ENCODE results near the gene ABHD16B.

ABHD16B gene

GRCh38 chr20:63884506-63885263, 23.4 kb downstream of the ABHD16B start:
- peaks cover 0 to 20% (median 7%) of the 10 kb centered on the region in 5 donors for H3K4me1 ChIP-seq (ENCODE audit: control insufficient read depth in 5 of 5, insufficient read depth in 5 of 5, low read length in 5 of 5)
- no peak overlapping the region for H3K27ac ChIP-seq (ENCODE audit: low read depth, low read length)
- H3K27me3 ChIP-seq (ENCODE audit: control insufficient read depth in 5 of 5, insufficient read depth in 4 of 5, low read length in 5 of 5): no peaks in the 10 kb centered on the region
- H3K36me3 ChIP-seq (ENCODE audit: control insufficient read depth in 5 of 5, insufficient read depth in 5 of 5, low read length in 5 of 5): peaks cover 0 to 85% (median 73%) of the 10 kb centered on the region in 5 donors
- H3K9me3 ChIP-seq (ENCODE audit: control insufficient read depth in 5 of 5, low read length in 5 of 5): no peaks in the 10 kb centered on the region
- H3K9ac ChIP-seq (ENCODE audit: low read length in 5 of 5): no peak overlapping the region
- H3K4me3 ChIP-seq (ENCODE audit: low read depth in 1 of 5, low read length in 5 of 5): no peak overlapping the region

DNA sequence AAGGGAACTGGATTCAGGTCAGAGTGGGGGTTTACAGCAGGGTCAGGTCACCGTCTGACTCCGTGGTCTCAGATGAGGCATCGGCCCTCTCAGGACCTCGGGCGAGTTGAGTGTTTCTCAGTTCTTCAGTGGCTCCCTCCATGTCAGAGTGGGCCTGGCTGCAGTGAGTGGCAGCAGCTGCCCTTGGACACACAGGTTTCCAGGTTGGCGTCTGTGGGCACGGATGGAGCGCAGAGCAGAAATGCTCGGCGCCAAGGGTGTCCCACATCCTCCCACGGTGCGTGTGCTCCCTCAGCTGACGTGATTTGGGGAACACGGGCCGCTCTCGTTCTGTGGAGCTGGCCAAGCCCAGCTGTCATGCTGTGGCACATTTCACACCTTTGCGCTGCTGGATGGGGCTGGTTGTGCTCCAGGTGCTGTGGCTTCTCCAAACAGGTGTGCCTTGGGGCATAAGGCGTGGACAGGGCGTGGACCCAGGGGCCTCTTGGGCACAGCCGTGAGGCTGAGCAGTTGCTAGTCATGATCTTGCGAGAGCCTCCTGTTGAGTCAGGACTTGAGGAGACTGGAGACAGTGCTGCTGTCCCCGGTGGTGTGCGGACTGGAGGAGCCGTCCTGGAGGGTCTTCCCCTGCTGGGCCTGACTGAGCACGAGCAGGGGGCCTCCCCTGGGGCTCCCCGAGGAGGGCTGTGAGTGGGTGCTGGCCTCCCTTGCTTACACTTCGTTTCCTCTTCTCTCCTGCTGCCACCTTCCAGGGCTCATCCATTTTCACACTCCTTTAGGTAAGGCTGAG, 24.2 kb downstream of the ABHD16B start:
- H3K4me1 ChIP-seq (ENCODE audit: control insufficient read depth in 5 of 5, insufficient read depth in 5 of 5, low read length in 5 of 5): peaks cover 0 to 25% (median 12%) of the 10 kb centered on the region in 5 donors
- no peaks in the 10 kb centered on the region for H3K9me3 ChIP-seq (ENCODE audit: control insufficient read depth in 5 of 5, low read length in 5 of 5)
- H3K27ac ChIP-seq (ENCODE audit: low read depth, low read length): no peak overlapping the region
- H3K4me3 ChIP-seq (ENCODE audit: low read depth in 1 of 5, low read length in 5 of 5): no peak overlapping the region
- no peak overlapping the region for H3K9ac ChIP-seq (ENCODE audit: low read length in 5 of 5)
- no peaks in the 10 kb centered on the region for H3K27me3 ChIP-seq (ENCODE audit: control insufficient read depth in 5 of 5, insufficient read depth in 4 of 5, low read length in 5 of 5)
- peaks cover 0 to 90% (median 79%) of the 10 kb centered on the region in 5 donors for H3K36me3 ChIP-seq (ENCODE audit: control insufficient read depth in 5 of 5, insufficient read depth in 5 of 5, low read length in 5 of 5)

DNA sequence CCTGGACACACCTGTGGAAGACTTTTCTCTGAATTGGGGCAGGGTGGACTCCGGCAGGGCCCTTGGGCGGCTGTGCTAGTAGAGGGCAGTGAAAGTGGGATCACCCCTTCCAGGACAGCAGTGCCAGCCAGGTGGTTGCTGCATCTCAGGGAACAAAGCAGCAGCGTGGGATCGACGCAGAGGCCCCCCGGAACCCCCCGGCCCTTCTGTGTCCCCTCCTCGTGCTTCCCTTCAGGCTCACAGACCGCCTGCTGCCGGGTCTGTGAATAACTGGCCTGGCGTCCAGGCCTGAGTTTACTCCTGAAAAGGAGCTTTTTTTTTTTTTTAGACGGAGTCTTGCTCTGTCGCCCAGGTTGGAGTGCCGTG, 24.7 kb downstream of the ABHD16B start:
- H3K27me3 ChIP-seq (ENCODE audit: control insufficient read depth in 5 of 5, insufficient read depth in 4 of 5, low read length in 5 of 5): no peaks in the 10 kb centered on the region
- H3K4me3 ChIP-seq (ENCODE audit: low read depth in 1 of 5, low read length in 5 of 5): no peak overlapping the region
- no peak overlapping the region for H3K9ac ChIP-seq (ENCODE audit: low read length in 5 of 5)
- no peak overlapping the region for H3K27ac ChIP-seq (ENCODE audit: low read depth, low read length)
- no peaks in the 10 kb centered on the region for H3K9me3 ChIP-seq (ENCODE audit: control insufficient read depth in 5 of 5, low read length in 5 of 5)
- H3K4me1 ChIP-seq (ENCODE audit: control insufficient read depth in 5 of 5, insufficient read depth in 5 of 5, low read length in 5 of 5): peaks cover 0 to 25% (median 12%) of the 10 kb centered on the region in 5 donors
- H3K36me3 ChIP-seq (ENCODE audit: control insufficient read depth in 5 of 5, insufficient read depth in 5 of 5, low read length in 5 of 5): peaks cover 0 to 92% (median 81%) of the 10 kb centered on the region in 5 donors

GRCh38 chr20:63886921-63887320, 25.6 kb downstream of the ABHD16B start:
- Histone ChIP-seq H3K4me3 (ENCODE audit: low read depth in 1 of 5, low read length in 5 of 5) (no peak overlapping the region), H3K27ac (ENCODE audit: low read depth, low read length) (no peak overlapping the region), H3K4me1 (ENCODE audit: control insufficient read depth in 5 of 5, insufficient read depth in 5 of 5, low read length in 5 of 5) (peaks cover 0 to 25% (median 12%) of the 10 kb centered on the region in 5 donors), H3K9me3 (ENCODE audit: control insufficient read depth in 5 of 5, low read length in 5 of 5) (no peaks in the 10 kb centered on the region), H3K9ac (ENCODE audit: low read length in 5 of 5) (no peak overlapping the region), H3K36me3 (ENCODE audit: control insufficient read depth in 5 of 5, insufficient read depth in 5 of 5, low read length in 5 of 5) (peaks cover 0 to 92% (median 82%) of the 10 kb centered on the region in 5 donors), H3K27me3 (ENCODE audit: control insufficient read depth in 5 of 5, insufficient read depth in 4 of 5, low read length in 5 of 5) (no peaks in the 10 kb centered on the region)

DNA sequence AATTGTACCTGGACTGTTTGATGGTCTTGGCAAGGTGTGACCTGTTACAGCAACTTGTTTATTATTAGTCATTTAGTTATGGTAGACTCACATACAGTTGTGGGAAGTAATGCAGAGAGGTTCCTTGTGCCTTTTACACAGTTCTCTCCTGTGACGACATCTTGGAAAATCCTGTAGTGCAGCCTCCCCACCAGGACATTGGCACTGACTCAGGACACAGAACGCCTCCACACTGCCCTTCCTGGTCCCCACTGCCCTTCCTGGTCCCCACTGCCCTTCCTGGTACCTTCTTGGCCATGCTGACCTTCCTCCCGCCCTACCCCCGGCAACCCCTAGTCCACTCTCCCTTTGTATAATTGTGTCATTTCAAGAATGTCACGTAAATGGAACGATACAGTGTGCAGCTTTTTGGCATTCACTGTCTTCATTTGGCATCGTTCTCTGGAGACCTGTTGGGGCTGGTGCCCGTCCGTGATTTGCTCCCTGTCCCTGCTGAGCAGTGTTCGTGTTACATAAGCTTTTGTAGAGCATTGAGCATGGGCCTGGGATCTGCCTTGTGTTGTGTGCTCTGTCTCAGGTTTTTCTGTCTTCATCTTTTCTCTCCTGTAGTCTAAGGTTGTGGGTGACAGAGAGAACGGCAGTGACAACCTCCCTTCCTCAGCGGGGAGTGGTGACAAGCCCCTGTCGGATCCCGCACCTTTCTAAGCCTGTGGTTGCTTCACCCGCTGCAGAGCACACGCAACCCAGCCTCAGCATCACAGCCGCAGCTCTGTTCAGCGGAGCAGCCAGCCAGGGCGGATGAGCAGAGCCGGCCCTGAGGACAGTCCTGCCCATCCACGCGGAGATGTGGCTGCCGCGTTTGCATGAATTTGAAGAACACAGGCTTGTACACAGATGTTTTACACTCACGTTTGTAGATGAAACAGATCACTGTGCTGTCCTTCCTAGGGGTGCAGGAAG, 28.2 kb downstream of the ABHD16B start:
- peaks cover 0 to 28% (median 20%) of the 10 kb centered on the region in 5 donors for H3K4me1 ChIP-seq (ENCODE audit: control insufficient read depth in 5 of 5, insufficient read depth in 5 of 5, low read length in 5 of 5)
- H3K4me3 ChIP-seq (ENCODE audit: low read depth in 1 of 5, low read length in 5 of 5): no peak overlapping the region
- no peaks in the 10 kb centered on the region for H3K27me3 ChIP-seq (ENCODE audit: control insufficient read depth in 5 of 5, insufficient read depth in 4 of 5, low read length in 5 of 5)
- H3K27ac ChIP-seq (ENCODE audit: low read depth, low read length): peak overlapping the region; percentile 60
- no peaks in the 10 kb centered on the region for H3K9me3 ChIP-seq (ENCODE audit: control insufficient read depth in 5 of 5, low read length in 5 of 5)
- peak overlapping the region in 1 of 5 donors; percentile 3 for H3K9ac ChIP-seq (ENCODE audit: low read length in 5 of 5)
- peaks cover 0 to 73% (median 62%) of the 10 kb centered on the region in 5 donors for H3K36me3 ChIP-seq (ENCODE audit: control insufficient read depth in 5 of 5, insufficient read depth in 5 of 5, low read length in 5 of 5)

DNA sequence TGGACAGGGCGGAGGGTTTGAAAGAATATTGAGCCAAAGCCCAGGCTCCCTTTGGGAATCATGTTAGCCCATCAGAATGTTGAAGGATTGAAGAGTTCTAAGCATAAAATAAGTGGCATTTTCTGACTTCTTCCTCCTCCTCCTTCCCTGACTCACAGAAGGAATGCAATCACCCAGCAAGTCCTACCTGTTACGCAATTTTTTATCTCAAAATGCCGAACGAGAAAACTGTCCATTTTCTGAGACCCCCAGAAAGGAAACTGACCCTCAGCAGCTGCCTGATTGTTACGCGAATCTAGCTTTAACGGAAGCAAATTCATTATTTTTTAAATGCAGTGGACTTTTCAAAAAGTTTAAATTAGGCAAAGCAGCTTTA, 28.9 kb downstream of the ABHD16B start:
- Histone ChIP-seq H3K27me3 (ENCODE audit: control insufficient read depth in 5 of 5, insufficient read depth in 4 of 5, low read length in 5 of 5) (no peaks in the 10 kb centered on the region), H3K27ac (ENCODE audit: low read depth, low read length) (peak overlapping the region; percentile 60), H3K9ac (ENCODE audit: low read length in 5 of 5) (no peak overlapping the region), H3K4me1 (ENCODE audit: control insufficient read depth in 5 of 5, insufficient read depth in 5 of 5, low read length in 5 of 5) (peaks cover 0 to 25% (median 22%) of the 10 kb centered on the region in 5 donors), H3K36me3 (ENCODE audit: control insufficient read depth in 5 of 5, insufficient read depth in 5 of 5, low read length in 5 of 5) (peaks cover 0 to 67% (median 56%) of the 10 kb centered on the region in 5 donors), H3K4me3 (ENCODE audit: low read depth in 1 of 5, low read length in 5 of 5) (no peak overlapping the region), H3K9me3 (ENCODE audit: control insufficient read depth in 5 of 5, low read length in 5 of 5) (no peaks in the 10 kb centered on the region)

DNA sequence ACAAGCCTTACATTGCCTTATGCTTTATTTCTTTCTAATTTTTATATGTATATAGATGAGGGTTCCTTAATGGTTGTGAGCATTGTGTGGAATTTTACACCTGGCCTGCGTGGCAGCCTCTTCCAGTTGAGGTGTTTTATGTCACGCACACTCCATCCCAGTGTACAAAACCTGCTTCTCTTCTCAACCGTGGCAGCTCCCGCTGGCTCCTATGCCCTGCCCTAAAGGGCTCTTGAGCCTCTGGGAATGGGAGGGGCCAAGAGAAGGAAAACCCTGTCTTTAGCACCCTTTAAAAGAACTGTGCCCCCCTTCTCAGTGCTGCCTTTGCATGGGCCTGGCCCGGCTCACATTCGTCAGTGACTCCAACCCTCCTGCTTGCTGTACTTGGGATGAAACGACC, 29.3 kb downstream of the ABHD16B start:
- Histone ChIP-seq H3K4me3 (ENCODE audit: low read depth in 1 of 5, low read length in 5 of 5) (no peak overlapping the region), H3K9ac (ENCODE audit: low read length in 5 of 5) (peak overlapping the region in 1 of 5 donors; percentile 47), H3K9me3 (ENCODE audit: control insufficient read depth in 5 of 5, low read length in 5 of 5) (no peaks in the 10 kb centered on the region), H3K36me3 (ENCODE audit: control insufficient read depth in 5 of 5, insufficient read depth in 5 of 5, low read length in 5 of 5) (peaks cover 0 to 62% (median 51%) of the 10 kb centered on the region in 5 donors), H3K27me3 (ENCODE audit: control insufficient read depth in 5 of 5, insufficient read depth in 4 of 5, low read length in 5 of 5) (no peaks in the 10 kb centered on the region), H3K27ac (ENCODE audit: low read depth, low read length) (no peak overlapping the region), H3K4me1 (ENCODE audit: control insufficient read depth in 5 of 5, insufficient read depth in 5 of 5, low read length in 5 of 5) (peaks cover under 1 to 25% (median 23%) of the 10 kb centered on the region in 5 donors)

- peaks cover 0 to 56% (median 45%) of the 10 kb centered on the region in 5 donors for H3K36me3 ChIP-seq (ENCODE audit: control insufficient read depth in 5 of 5, insufficient read depth in 5 of 5, low read length in 5 of 5)
- H3K27ac ChIP-seq (ENCODE audit: low read depth, low read length): no peak overlapping the region
Observed at GRCh38 chr20:63891061-63892002, 30.0 kb downstream of the ABHD16B start.

DNA sequence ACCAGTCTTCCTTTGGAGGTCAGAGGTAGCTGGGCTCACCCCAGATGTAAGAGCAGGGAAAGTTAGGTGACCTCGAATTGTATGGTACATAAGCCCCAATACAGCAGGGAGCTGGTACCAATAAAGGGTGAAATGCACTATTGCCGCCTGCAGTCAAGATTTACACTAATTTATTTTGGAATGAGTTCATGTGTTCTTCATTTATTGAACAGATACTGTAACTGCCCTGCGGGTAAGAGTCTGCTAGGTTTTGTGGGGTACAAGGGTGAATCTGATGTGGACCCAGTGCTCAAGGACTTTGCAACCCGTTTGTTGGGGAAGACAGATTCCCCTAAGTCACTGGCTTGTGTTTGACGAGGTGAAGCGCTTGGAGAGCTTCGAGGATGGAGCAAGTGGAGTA, 31.1 kb downstream of the ABHD16B start:
- H3K4me1 ChIP-seq (ENCODE audit: control insufficient read depth in 5 of 5, insufficient read depth in 5 of 5, low read length in 5 of 5): peaks cover 10 to 42% (median 39%) of the 10 kb centered on the region in 5 donors

More at GRCh38 chr20:63891061-63892002, 30.0 kb downstream of the ABHD16B start:
- Histone ChIP-seq H3K9ac (ENCODE audit: low read length in 5 of 5) (peak overlapping the region in 1 of 5 donors; percentile 47), H3K9me3 (ENCODE audit: control insufficient read depth in 5 of 5, low read length in 5 of 5) (no peaks in the 10 kb centered on the region), H3K27me3 (ENCODE audit: control insufficient read depth in 5 of 5, insufficient read depth in 4 of 5, low read length in 5 of 5) (no peaks in the 10 kb centered on the region), H3K4me1 (ENCODE audit: control insufficient read depth in 5 of 5, insufficient read depth in 5 of 5, low read length in 5 of 5) (peaks cover 5 to 32% (median 30%) of the 10 kb centered on the region in 5 donors), H3K4me3 (ENCODE audit: low read depth in 1 of 5, low read length in 5 of 5) (no peak overlapping the region)

More for the DNA sequence above, 31.1 kb downstream of the ABHD16B start:
- peaks cover 0 to 49% (median 38%) of the 10 kb centered on the region in 5 donors for H3K36me3 ChIP-seq (ENCODE audit: control insufficient read depth in 5 of 5, insufficient read depth in 5 of 5, low read length in 5 of 5)
- no peaks in the 10 kb centered on the region for H3K27me3 ChIP-seq (ENCODE audit: control insufficient read depth in 5 of 5, insufficient read depth in 4 of 5, low read length in 5 of 5)
- no peak overlapping the region for H3K27ac ChIP-seq (ENCODE audit: low read depth, low read length)
- H3K4me3 ChIP-seq (ENCODE audit: low read depth in 1 of 5, low read length in 5 of 5): no peak overlapping the region
- H3K9ac ChIP-seq (ENCODE audit: low read length in 5 of 5): no peak overlapping the region
- no peaks in the 10 kb centered on the region for H3K9me3 ChIP-seq (ENCODE audit: control insufficient read depth in 5 of 5, low read length in 5 of 5)

Measured in subcutaneous abdominal adipose tissue (tissue), 5 donors.